Astrocyte of the spinal cord (primary cell): ENCODE data around the gene ADAP2.

Source experiments
- DNase-seq: peaks from one replicate; pipeline ENCODE4 v3.0.0; 2011; ENCODE audit warnings: low read depth, low spot score
- H3K4me3 ChIP-seq: 2 replicates; pipeline ENCODE4 v1.5.1; 2011; ENCODE audit warnings: low read depth, mild to moderate bottlenecking, low read length, moderate library complexity
- CTCF ChIP-seq: IDR thresholded peaks from 2 replicates; pipeline ENCODE4 v1.5.1; 2012; ENCODE audit warnings: low read depth, mild to moderate bottlenecking, low read length, inconsistent platforms
- in situ Hi-C: cut with HindIII; loops from 2 replicates; pipeline ENCODE4 v1.10.0; 2017; ENCODE audit warnings: low sequenced_read_pairs

Gene ADAP2

GRCh38 chr17:30947796-30948195 lies 26.1 kb downstream of the ADAP2 start:
- TF ChIP-seq CTCF = no peak
- no peak for DNase-seq
- in situ Hi-C loops = no loop called here
- no peak overlapping the region for H3K4me3 ChIP-seq

- no peak for TF ChIP-seq CTCF
- DNase-seq = no peak
- in situ Hi-C loops = no loop called here
- no peak overlapping the region for H3K4me3 ChIP-seq
Observed at GRCh38 chr17:30950189-30950588, 28.4 kb downstream of the ADAP2 start.

GRCh38 chr17:30950669-30951399 lies 29.1 kb downstream of the ADAP2 start:
- DNase-seq = peak; percentile 45
- in situ Hi-C loops = no loop called here

GRCh38 chr17:30952638-30953393 lies 31.1 kb downstream of the ADAP2 start:
- in situ Hi-C loops = no loop called here
- no peak for TF ChIP-seq CTCF
- no peak for DNase-seq
- H3K4me3 ChIP-seq = no peak overlapping the region

More at GRCh38 chr17:30950669-30951399, 29.1 kb downstream of the ADAP2 start:
- no peak for TF ChIP-seq CTCF
- H3K4me3 ChIP-seq = no peak overlapping the region

- DNase-seq = no peak
- no peak for TF ChIP-seq CTCF
- in situ Hi-C loops = no loop called here
Observed at GRCh38 chr17:30954046-30954830, 32.5 kb downstream of the ADAP2 start.

GRCh38 chr17:30956764-30957374 lies 35.1 kb downstream of the ADAP2 start:
- TF ChIP-seq CTCF = peak; percentile 10
- in situ Hi-C loops = no loop called here
- peak; percentile 16 for DNase-seq
- H3K4me3 ChIP-seq = no peak overlapping the region

More at GRCh38 chr17:30954046-30954830, 32.5 kb downstream of the ADAP2 start:
- no peak overlapping the region for H3K4me3 ChIP-seq
